ENCODE results near the gene NDUFB4.
"Not testable (repeated sequence)": the region's sequence is repeated elsewhere in the genome, so short reads cannot be mapped to it uniquely, and the experiment has no call there.

The NDUFB4 gene

DNA sequence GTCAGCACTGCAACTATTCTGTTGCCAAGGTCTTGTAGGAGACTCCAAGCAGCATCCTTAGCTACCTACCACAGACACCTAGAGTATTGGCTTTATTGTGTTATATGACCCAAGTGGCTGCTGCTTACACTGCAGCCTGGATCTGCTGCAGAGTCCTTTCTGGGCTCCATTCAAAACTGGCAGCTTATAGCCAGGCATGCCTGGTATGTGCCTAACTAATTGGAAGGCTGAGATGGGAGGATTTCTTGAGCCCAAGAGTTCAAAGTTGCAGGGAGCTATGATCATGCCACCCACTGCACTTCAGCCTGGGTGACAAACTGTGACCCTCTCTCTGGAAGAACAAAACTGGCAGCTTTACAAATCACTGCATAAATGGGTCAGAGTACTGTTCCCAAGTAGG is 8.6 kb downstream of the NDUFB4 start:
- peaks cover 19% of the 10 kb centered on the region for H3K36me3 Mint-ChIP-seq (ENCODE audit: low read depth)
- H3K4me1 Mint-ChIP-seq (ENCODE audit: low read depth): peaks cover 3% of the 10 kb centered on the region
- H3K9me3 Mint-ChIP-seq: no peaks in the 10 kb centered on the region
- H3K27ac Mint-ChIP-seq: no peak overlapping the region
- no peaks in the 10 kb centered on the region for H3K27me3 Mint-ChIP-seq
- no peak overlapping the region for H3K4me3 Mint-ChIP-seq

DNA sequence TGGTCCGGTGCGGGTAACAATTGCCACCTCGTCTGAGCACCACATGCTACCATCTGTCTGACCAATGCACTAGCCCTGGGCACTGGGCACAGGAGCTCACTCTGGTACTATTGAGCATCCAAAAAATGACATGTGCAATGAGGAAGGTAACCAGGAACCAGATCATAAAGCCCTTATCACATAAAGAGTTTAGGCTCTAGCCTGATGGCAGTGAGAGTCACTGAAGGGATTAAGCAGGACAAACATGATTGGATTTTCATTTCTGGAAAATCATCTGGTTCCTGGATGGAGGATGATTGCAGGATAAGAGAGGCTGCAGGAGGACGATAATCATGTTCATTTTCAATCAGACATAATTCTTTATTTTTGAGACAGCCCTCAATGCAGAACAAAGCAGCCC is 12.4 kb downstream of the NDUFB4 start:
- Mint-ChIP-seq H3K27ac (no peak overlapping the region), H3K4me3 (no peak overlapping the region), H3K27me3 (peaks cover 4% of the 10 kb centered on the region), H3K9me3 (no peaks in the 10 kb centered on the region), H3K36me3 (ENCODE audit: low read depth) (peaks cover under 1% of the 10 kb centered on the region), H3K4me1 (ENCODE audit: low read depth) (no peaks in the 10 kb centered on the region)

GRCh38 chr3:120614765-120615164 is 18.6 kb downstream of the NDUFB4 start:
- H3K36me3 Mint-ChIP-seq (ENCODE audit: low read depth): no peaks in the 10 kb centered on the region
- no peaks in the 10 kb centered on the region for H3K9me3 Mint-ChIP-seq

DNA sequence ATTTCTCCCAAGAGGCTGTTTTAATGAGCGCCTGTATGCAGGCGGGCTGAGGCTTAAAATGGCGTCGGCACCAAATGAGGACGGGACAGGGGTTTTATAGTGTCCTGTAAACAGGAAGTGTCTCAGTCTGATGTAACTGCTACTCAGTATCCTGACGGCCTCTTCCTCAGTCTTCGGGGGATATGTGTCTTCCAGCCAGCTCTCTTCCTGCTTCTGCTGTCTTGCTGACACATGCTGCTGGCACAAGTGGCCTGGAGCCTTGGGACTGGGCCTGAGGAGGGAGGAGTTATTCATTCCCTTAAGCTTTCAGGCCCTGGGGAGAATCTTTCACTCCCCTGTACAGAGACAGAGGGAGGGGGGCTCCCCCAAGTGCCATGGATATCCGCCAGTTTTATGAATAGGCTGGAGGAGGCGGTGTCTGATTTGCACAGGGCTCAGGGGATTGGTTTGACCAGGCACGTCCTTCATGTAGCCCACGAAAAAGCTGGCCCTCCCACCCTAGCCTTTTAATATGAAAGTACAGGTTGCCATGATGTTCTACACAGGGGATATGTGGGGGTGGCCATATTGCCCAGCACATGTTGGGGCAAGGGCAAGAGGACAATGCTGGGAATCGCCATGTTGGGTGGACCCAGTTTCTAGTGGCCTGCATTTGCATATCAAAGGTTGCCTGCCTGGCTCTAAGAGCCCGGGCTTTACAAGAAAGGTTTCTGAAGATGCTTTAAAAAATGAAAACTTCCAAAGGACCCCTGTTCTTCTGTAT is 19.9 kb downstream of the NDUFB4 start:
- Mint-ChIP-seq H3K27me3 (peaks cover 4% of the 10 kb centered on the region), H3K9me3 (no peaks in the 10 kb centered on the region), H3K27ac (no peak overlapping the region), H3K36me3 (ENCODE audit: low read depth) (no peaks in the 10 kb centered on the region), H3K4me3 (no peak overlapping the region), H3K4me1 (ENCODE audit: low read depth) (no peaks in the 10 kb centered on the region)

More at GRCh38 chr3:120614765-120615164, 18.6 kb downstream of the NDUFB4 start:
- Mint-ChIP-seq H3K4me3 (no peak overlapping the region), H3K27ac (no peak overlapping the region), H3K27me3 (peaks cover 4% of the 10 kb centered on the region), H3K4me1 (ENCODE audit: low read depth) (no peaks in the 10 kb centered on the region)

DNA sequence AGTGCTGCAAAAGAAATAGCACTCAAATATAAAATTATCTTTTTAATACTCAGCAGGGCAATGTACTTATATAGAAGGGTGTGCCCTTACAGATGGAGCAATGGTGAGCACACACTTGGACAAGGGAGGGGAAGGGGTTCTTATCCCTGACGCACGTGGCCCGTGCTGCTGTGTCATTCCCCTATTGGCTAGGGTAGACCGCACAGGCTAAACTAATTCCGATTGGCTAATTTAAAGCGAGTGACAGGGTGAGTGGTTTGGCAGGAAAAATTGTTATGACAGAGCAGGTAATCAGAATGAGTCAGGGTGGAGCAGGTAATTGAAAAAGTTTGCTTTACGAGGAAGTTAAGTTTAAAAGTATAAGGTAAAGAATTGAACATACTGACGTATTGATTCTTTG is 20.6 kb downstream of the NDUFB4 start:
- H3K27me3 Mint-ChIP-seq; H3K36me3 Mint-ChIP-seq (ENCODE audit: low read depth); H3K4me3 Mint-ChIP-seq; H3K9me3 Mint-ChIP-seq; H3K27ac Mint-ChIP-seq; H3K4me1 Mint-ChIP-seq (ENCODE audit: low read depth): not testable (repeated sequence)

- H3K4me3 Mint-ChIP-seq: no peak overlapping the region
- H3K27me3 Mint-ChIP-seq: peaks cover 3% of the 10 kb centered on the region
- no peak overlapping the region for H3K27ac Mint-ChIP-seq
- no peaks in the 10 kb centered on the region for H3K4me1 Mint-ChIP-seq (ENCODE audit: low read depth)
- H3K9me3 Mint-ChIP-seq: peaks cover 22% of the 10 kb centered on the region
- peaks cover 4% of the 10 kb centered on the region for H3K36me3 Mint-ChIP-seq (ENCODE audit: low read depth)
These were observed 26.3 kb downstream of the NDUFB4 start for GRCh38 chr3:120622457-120622856.

DNA sequence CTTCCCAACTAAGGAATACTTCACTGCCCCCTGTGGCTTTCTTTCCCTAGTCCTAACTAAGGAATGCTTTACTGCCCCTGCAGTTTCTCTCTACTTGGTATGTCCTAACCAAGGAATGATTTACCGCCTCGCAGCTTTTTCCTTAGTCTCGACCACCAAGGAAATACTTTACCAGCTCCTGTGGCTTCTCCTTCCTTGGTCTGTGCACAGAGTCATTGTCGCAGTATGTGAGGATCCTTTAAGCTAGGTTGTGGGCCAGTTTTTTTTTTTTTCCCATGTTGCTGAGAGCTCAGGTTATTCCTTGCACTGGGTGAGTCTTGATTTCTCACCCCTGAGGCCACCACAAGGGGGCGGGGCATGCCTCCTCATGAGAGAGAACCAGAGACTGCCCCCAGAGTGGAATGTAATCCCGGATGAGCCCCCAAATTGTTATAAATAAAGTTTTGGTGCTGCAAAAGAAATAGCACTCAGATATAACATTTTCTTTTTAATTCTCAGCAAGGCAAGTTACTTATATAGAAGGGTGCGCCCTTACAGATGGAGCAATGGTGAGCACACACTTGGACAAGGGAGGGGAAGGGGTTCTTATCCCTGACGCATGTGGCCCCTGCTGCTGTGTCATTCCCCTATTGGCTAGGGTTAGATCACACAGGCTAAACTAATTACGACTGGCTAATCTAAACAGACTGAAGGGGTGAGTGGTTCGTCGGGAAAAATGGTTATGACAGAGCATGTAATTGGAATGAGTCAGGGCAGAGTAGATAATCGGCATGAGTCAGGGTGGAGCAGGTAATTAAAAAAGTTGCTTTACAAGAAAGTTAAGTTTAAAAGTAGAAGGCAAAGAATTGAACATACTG is 27.0 kb downstream of the NDUFB4 start:
- no peak overlapping the region for H3K4me3 Mint-ChIP-seq
- no peaks in the 10 kb centered on the region for H3K4me1 Mint-ChIP-seq (ENCODE audit: low read depth)
- H3K9me3 Mint-ChIP-seq: peaks cover 22% of the 10 kb centered on the region
- no peak overlapping the region for H3K27ac Mint-ChIP-seq
- peaks cover 4% of the 10 kb centered on the region for H3K36me3 Mint-ChIP-seq (ENCODE audit: low read depth)
- peaks cover 3% of the 10 kb centered on the region for H3K27me3 Mint-ChIP-seq

DNA sequence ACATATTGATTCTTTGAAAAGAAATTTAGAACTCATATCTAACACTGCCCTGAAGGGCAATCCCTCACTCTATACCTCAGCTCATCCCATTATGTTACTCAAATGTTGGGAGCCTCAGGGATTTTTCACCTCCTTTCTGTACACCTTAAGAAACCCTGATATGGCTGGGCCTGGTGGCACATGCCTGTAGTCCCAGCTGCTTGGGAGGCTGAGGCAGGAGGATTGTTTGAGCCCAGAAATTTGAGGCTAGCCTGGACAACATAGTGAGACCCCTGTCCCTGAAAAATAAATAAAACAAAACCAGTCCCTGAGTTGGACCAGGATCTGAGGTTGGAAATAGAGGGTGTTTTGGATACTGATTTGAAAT is 27.6 kb downstream of the NDUFB4 start:
- Mint-ChIP-seq H3K9me3 (peaks cover 22% of the 10 kb centered on the region), H3K27ac (no peak overlapping the region), H3K4me3 (no peak overlapping the region)

GRCh38 chr3:120625159-120625586 is 29.0 kb downstream of the NDUFB4 start:
- no peaks in the 10 kb centered on the region for H3K4me1 Mint-ChIP-seq (ENCODE audit: low read depth)
- no peak overlapping the region for H3K27ac Mint-ChIP-seq
- H3K4me3 Mint-ChIP-seq: no peak overlapping the region
- H3K27me3 Mint-ChIP-seq: peaks cover 3% of the 10 kb centered on the region
- peaks cover 4% of the 10 kb centered on the region for H3K36me3 Mint-ChIP-seq (ENCODE audit: low read depth)
- H3K9me3 Mint-ChIP-seq: peaks cover 27% of the 10 kb centered on the region

More for the DNA sequence above, 27.6 kb downstream of the NDUFB4 start:
- H3K27me3 Mint-ChIP-seq: peaks cover 3% of the 10 kb centered on the region
- no peaks in the 10 kb centered on the region for H3K4me1 Mint-ChIP-seq (ENCODE audit: low read depth)
- peaks cover 4% of the 10 kb centered on the region for H3K36me3 Mint-ChIP-seq (ENCODE audit: low read depth)

DNA sequence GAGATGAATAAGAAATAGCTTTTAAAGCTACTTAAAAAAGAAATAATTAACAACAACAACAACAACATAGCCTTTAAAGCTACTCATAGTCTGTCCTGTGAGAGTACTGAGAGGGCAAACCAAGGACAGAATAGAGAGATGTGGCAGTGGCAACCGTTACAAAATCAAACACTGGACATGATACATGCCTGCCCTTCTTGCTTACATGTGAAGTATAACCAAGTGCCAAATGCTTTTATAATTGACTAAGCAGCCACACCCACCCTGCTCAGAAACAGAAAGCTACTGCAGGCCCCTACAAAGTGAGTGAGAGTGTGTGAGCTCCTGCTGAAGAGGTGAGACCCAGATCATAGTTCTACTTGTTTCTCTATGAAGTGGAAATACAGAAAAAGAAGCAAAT is 38.4 kb downstream of the NDUFB4 start:
- Mint-ChIP-seq H3K36me3 (ENCODE audit: low read depth) (no peaks in the 10 kb centered on the region), H3K27me3 (no peaks in the 10 kb centered on the region), H3K27ac (no peak overlapping the region), H3K9me3 (peaks cover 17% of the 10 kb centered on the region), H3K4me3 (no peak overlapping the region), H3K4me1 (ENCODE audit: low read depth) (no peaks in the 10 kb centered on the region)

- no peaks in the 10 kb centered on the region for H3K27me3 Mint-ChIP-seq
- peaks cover 5% of the 10 kb centered on the region for H3K9me3 Mint-ChIP-seq
- no peak overlapping the region for H3K27ac Mint-ChIP-seq
- no peaks in the 10 kb centered on the region for H3K4me1 Mint-ChIP-seq (ENCODE audit: low read depth)
- H3K4me3 Mint-ChIP-seq: no peak overlapping the region
- no peaks in the 10 kb centered on the region for H3K36me3 Mint-ChIP-seq (ENCODE audit: low read depth)
These were observed 40.8 kb downstream of the NDUFB4 start for GRCh38 chr3:120636795-120637401.

- H3K27ac Mint-ChIP-seq: no peak overlapping the region
- peaks cover 3% of the 10 kb centered on the region for H3K4me1 Mint-ChIP-seq (ENCODE audit: low read depth)
- H3K4me3 Mint-ChIP-seq: no peak overlapping the region
- no peaks in the 10 kb centered on the region for H3K27me3 Mint-ChIP-seq
- peaks cover 5% of the 10 kb centered on the region for H3K9me3 Mint-ChIP-seq
- no peaks in the 10 kb centered on the region for H3K36me3 Mint-ChIP-seq (ENCODE audit: low read depth)
These were observed 41.9 kb downstream of the NDUFB4 start for GRCh38 chr3:120637851-120638559.

GRCh38 chr3:120638820-120639219 is 42.7 kb downstream of the NDUFB4 start:
- H3K27me3 Mint-ChIP-seq; H3K27ac Mint-ChIP-seq; H3K4me1 Mint-ChIP-seq (ENCODE audit: low read depth); H3K36me3 Mint-ChIP-seq (ENCODE audit: low read depth); H3K9me3 Mint-ChIP-seq; H3K4me3 Mint-ChIP-seq: not testable (repeated sequence)

DNA sequence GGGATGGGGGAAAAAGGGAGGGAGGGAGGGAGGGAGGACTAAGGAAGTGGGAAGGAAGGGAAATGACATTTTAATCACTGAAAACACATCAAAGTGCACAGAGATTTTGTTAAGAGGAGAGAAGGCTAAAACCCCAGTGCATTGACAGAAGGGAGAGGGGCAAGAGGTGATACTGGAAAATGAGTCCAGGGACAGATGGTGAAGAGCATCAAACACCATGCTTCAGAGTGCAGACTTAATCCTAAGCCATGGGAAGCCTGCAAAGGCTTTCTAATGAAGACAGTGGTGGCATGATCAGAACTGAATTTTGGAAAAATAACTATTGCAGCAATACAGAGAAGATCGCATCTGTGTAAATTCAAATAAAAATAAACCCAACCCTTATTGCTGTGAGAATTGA is 44.1 kb downstream of the NDUFB4 start:
- no peak overlapping the region for H3K4me3 Mint-ChIP-seq
- H3K27me3 Mint-ChIP-seq: no peaks in the 10 kb centered on the region
- peaks cover 3% of the 10 kb centered on the region for H3K4me1 Mint-ChIP-seq (ENCODE audit: low read depth)
- H3K9me3 Mint-ChIP-seq: peaks cover 5% of the 10 kb centered on the region
- H3K36me3 Mint-ChIP-seq (ENCODE audit: low read depth): no peaks in the 10 kb centered on the region
- H3K27ac Mint-ChIP-seq: no peak overlapping the region

All from stimulated activated naive CD8-positive, alpha-beta T cell treated with anti-CD3 and anti-CD28 coated beads, Interleukin-15, Interleukin-2, amounts not matched to agents 100 ng/mL and 50 ng/mL, for 24 hours (primary cell).